SK-N-SH treated with all-trans-retinoic acid at 6 μM for 48 hours (cell line): ENCODE measurements around the gene LIN7B.

Experiments used
- ARNTL ChIP-seq: fragments of 450-650 bp; formaldehyde crosslinking; IDR thresholded peaks from 2 replicates; pipeline ENCODE4 v1.5.0; 2020; ENCODE audit warnings: low read depth, mild to moderate bottlenecking, moderate library complexity, borderline replicate concordance
- SNAI2 ChIP-seq: fragments of 250-450 bp; sonication (Bioruptor Pico); IDR thresholded peaks from 2 replicates; pipeline ENCODE4 v1.5.0; 2020; ENCODE audit warnings: mild to moderate bottlenecking, moderate library complexity
- ZFP30 ChIP-seq: fragments of 450-650 bp; formaldehyde crosslinking; IDR thresholded peaks from 2 replicates; pipeline ENCODE4 v1.5.0; 2022; ENCODE audit warnings: mild to moderate bottlenecking, moderate library complexity
- ZNF565 ChIP-seq: fragments of 450-650 bp; formaldehyde crosslinking; conservative IDR thresholded peaks from 2 replicates; pipeline ENCODE4 v1.5.0; 2020; ENCODE audit warnings: low read depth, mild to moderate bottlenecking, moderate library complexity
- ZNF70 ChIP-seq: fragments of 450-650 bp; formaldehyde crosslinking; IDR thresholded peaks from 2 replicates; pipeline ENCODE4 v1.5.0; 2020; ENCODE audit warnings: mild to moderate bottlenecking, moderate library complexity

GRCh38 chr19:49133621-49134454, 19.7 kb downstream of the LIN7B start:
- no peak for TF ChIP-seq ZNF565
- no peak for TF ChIP-seq SNAI2 (CRISPR knock-in tag)
- no peak for TF ChIP-seq ZNF70 (CRISPR knock-in tag)
- TF ChIP-seq ZFP30 (CRISPR knock-in tag) = no peak
- TF ChIP-seq ARNTL (CRISPR knock-in tag) = no peak
